GM12892 (cell line): ENCODE data around the gene SUN1.

Source experiments
- POLR2A ChIP-seq: IDR thresholded peaks from 2 replicates; pipeline ENCODE4 v1.6.1; 2011; ENCODE audit warnings: low read depth, low read length, control low read depth
- POLR2AphosphoS5 ChIP-seq: IDR thresholded peaks from 2 replicates; pipeline ENCODE4 v1.6.1; 2011; ENCODE audit warnings: low read depth, low read length, control low read depth
- TAF1 ChIP-seq: IDR thresholded peaks from 2 replicates; pipeline ENCODE4 v1.6.1; 2011; ENCODE audit warnings: low read depth, mild to moderate bottlenecking, control low read depth, low read length, borderline replicate concordance

DNA sequence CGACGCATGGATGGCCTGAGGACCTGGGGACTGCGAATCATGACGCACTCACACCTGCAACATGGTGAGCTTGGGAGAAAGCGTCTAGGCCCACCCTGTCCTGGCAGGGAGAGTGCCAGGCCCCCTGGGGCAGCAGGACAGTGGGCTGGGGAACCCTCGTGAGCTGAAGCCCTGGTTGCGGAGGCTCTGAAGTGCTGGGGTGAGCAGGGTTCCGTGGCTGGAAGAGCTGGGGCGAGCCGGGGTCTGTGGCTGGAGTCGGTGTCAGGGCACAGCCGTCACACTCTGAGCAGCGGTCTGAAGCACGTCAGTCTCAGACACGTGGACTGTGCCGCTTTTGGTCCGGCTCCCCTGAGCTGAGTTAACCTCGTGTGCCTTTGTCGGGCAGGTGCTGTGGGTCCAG is 4.7 kb downstream of the SUN1 start:
- TF ChIP-seq POLR2A = no peak
- TF ChIP-seq POLR2AphosphoS5 = no peak; the same call in 1 of the 2 replicates
- no peak for TF ChIP-seq TAF1
